Measurements from ENCODE around the gene TMEM253. TPM values are rescaled to one million over a fixed set of nuclear protein-coding genes. Genes with fewer than 3 reads are reported as not detected.
A peak's percentile ranks its signal among the peaks of the same experiment; 100 is the strongest.

Gene TMEM253
- total RNA-seq, 1 donor from 2014 or later = not detected

DNA sequence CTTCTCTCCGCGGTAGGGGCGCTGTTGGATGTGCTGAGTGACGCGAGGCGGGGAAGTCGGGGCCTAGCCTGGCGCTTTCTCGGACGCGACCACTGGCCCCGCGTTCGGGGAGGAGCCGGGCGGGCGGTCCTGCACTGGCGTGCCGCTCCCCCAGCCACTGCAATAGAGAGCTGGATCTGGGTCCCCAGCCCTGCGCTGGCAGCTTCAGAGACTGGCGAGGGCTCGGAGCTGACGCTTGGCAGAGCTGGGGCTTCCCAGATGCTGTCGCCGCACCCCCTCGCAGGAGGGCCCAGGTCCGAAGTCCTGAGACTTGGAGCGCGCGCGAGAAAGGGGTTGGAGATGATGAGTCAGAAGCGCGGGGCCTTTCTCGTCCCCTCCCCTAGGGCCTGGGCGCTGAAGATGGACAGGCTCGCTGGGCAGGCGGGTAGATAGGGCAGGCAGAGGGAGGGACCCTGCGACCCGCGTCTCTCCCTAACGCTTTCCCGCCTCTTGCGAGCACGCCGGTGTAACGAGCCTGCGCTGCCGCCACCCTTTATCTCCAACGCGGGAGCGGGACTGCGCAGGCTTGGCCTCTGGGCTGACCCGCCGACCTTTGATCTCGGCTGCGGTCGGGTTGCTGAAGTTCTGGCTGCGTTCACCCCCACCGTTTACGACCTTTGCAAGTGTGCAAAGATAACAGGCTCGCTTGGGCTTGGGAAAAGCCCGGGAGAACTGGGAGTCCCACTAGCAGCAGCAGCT, 3.0 kb downstream of the TMEM253 start:
- Histone ChIP-seq H3K36me3 (no peaks in the 10 kb centered on the region), H3K9me3 (no peaks in the 10 kb centered on the region), H3K4me1 (peaks cover 57% of the 10 kb centered on the region), H3K4me3 (peak overlapping the region; percentile 67 to 72), H3K27ac (peak overlapping the region; percentile 99), H3K27me3 (no peaks in the 10 kb centered on the region)
- DNase-seq (ENCODE audit: extremely low spot score in 2 of 2) = peak in 1 of 2 donors; percentile 97
- TF ChIP-seq, protein P1, sequence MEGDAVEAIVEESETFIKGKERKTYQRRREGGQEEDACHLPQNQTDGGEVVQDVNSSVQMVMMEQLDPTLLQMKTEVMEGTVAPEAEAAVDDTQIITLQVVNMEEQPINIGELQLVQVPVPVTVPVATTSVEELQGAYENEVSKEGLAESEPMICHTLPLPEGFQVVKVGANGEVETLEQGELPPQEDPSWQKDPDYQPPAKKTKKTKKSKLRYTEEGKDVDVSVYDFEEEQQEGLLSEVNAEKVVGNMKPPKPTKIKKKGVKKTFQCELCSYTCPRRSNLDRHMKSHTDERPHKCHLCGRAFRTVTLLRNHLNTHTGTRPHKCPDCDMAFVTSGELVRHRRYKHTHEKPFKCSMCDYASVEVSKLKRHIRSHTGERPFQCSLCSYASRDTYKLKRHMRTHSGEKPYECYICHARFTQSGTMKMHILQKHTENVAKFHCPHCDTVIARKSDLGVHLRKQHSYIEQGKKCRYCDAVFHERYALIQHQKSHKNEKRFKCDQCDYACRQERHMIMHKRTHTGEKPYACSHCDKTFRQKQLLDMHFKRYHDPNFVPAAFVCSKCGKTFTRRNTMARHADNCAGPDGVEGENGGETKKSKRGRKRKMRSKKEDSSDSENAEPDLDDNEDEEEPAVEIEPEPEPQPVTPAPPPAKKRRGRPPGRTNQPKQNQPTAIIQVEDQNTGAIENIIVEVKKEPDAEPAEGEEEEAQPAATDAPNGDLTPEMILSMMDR (IDR thresholded peaks at IDR 0.05) = peak; percentile 18 to 86 (median 47)
- TF ChIP-seq POLR2A (IDR thresholded peaks at IDR 0.05) (peak; percentile 17 to 85), POLR2AphosphoS5 (IDR thresholded peaks at IDR 0.05; ENCODE audit: insufficient read depth in 1 of 2, low read depth in 1 of 2) (peak; percentile 94 to 99)
- intact Hi-C loops (cut with DNase I) = loop anchor here (1.0 to 5.0 kb wide), 2 partner anchors 35 to 77 kb away; partner anchors contain the start of gene NDRG2

DNA sequence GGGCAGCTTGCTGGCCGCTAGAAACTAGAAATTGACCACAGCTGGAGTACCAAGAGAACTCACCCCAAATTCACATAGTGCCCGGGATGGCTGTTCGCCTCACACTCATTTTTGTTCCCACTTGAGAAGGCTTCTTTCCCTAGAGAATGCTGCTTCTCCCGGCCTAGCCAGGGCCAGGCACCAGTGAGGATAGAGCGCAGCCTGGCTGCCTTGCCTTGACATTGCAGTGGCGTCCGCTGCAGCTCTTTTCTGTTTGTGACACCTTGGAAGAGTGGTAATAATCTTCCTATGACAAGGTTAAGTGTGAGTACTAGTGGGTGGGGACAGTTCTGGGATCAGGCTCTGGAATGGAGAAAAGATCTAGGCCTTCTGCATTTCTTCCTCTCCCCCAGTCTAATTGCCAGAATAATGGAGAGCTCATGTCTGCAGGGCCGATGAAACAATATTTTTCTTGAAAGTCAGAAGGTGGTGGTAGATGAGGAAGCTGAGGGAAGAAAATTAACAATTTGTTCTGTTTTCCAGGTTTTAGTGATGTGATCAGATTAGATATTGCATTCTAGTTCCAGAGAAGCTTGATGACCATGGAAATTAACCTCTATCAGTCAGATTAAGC, 3.7 kb downstream of the TMEM253 start:
- H3K4me1 ChIP-seq = peaks cover 50% of the 10 kb centered on the region
- no peaks in the 10 kb centered on the region for H3K36me3 ChIP-seq
- H3K9me3 ChIP-seq = no peaks in the 10 kb centered on the region
- H3K27ac ChIP-seq = peak overlapping the region; percentile 99
- intact Hi-C loops (cut with DNase I) = loop anchor here (1.0 to 5.0 kb wide), 2 partner anchors 35 to 77 kb away; partner anchors contain the start of gene NDRG2
- no peak for DNase-seq (ENCODE audit: extremely low spot score in 2 of 2)
- peak overlapping the region; percentile 67 to 72 for H3K4me3 ChIP-seq
- TF ChIP-seq, protein P1 (IDR thresholded peaks at IDR 0.05) = peak; percentile 80 to 97 (median 90)
- no peak for TF ChIP-seq POLR2AphosphoS5 (IDR thresholded peaks at IDR 0.05; ENCODE audit: insufficient read depth in 1 of 2, low read depth in 1 of 2)
- H3K27me3 ChIP-seq = no peaks in the 10 kb centered on the region

DNA sequence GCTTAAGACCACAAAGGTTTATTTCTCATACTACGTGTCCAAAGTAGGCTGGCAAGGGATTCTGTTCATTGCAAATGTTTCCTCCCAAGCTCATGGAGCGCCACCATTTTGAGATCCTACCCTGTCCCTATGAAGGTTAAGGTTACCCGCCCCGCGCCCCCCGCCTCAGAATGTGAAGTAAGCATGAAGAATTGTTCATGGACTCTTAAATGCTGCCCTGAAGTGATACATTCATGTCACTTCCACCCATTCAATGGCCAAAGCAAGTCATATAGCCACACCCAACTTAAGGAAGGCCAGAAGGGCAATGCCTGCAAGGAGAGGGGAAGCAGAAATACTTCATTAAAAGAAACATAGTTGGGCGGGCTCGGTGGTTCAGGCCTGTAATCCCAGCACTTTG, 4.2 kb downstream of the TMEM253 start:
- no peak overlapping the region for H3K4me3 ChIP-seq
- H3K27ac ChIP-seq = peak overlapping the region; percentile 99
- H3K36me3 ChIP-seq = no peaks in the 10 kb centered on the region
- H3K4me1 ChIP-seq = peaks cover 45% of the 10 kb centered on the region
- H3K27me3 ChIP-seq = no peaks in the 10 kb centered on the region
- intact Hi-C loops (cut with DNase I) = no loop called here
- no peak for DNase-seq (ENCODE audit: extremely low spot score in 2 of 2)
- TF ChIP-seq POLR2A (IDR thresholded peaks at IDR 0.05) = no peak
- TF ChIP-seq POLR2AphosphoS5 (IDR thresholded peaks at IDR 0.05; ENCODE audit: insufficient read depth in 1 of 2, low read depth in 1 of 2) = no peak
- TF ChIP-seq, protein P1 (IDR thresholded peaks at IDR 0.05) = no peak
- no peaks in the 10 kb centered on the region for H3K9me3 ChIP-seq

DNA sequence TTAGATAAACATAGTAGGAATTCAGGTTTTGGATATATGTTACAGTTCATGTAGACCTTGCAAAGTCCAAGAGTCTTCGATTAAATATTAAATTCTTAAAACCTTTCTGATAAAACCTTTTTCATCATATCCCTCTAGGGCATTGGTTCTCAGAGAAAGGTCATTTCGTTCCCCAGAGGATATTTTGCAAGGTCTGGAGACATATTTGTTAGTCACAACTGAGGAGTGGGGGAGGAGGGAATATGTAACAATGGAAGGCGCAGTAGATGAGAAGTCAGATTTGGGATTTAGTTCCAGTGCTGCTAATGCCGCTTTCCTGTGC, 5.3 kb downstream of the TMEM253 start:
- intact Hi-C loops (cut with DNase I) = no loop called here
- no peaks in the 10 kb centered on the region for H3K9me3 ChIP-seq
- peak in 1 of 2 donors; percentile 44 for TF ChIP-seq POLR2AphosphoS5 (IDR thresholded peaks at IDR 0.05; ENCODE audit: insufficient read depth in 1 of 2, low read depth in 1 of 2)
- no peak for TF ChIP-seq POLR2A (IDR thresholded peaks at IDR 0.05)
- H3K4me1 ChIP-seq = peaks cover 43% of the 10 kb centered on the region
- DNase-seq (ENCODE audit: extremely low spot score in 2 of 2) = no peak
- peak overlapping the region; percentile 99 for H3K27ac ChIP-seq
- no peak overlapping the region for H3K4me3 ChIP-seq
- no peaks in the 10 kb centered on the region for H3K36me3 ChIP-seq
- H3K27me3 ChIP-seq = no peaks in the 10 kb centered on the region

DNA sequence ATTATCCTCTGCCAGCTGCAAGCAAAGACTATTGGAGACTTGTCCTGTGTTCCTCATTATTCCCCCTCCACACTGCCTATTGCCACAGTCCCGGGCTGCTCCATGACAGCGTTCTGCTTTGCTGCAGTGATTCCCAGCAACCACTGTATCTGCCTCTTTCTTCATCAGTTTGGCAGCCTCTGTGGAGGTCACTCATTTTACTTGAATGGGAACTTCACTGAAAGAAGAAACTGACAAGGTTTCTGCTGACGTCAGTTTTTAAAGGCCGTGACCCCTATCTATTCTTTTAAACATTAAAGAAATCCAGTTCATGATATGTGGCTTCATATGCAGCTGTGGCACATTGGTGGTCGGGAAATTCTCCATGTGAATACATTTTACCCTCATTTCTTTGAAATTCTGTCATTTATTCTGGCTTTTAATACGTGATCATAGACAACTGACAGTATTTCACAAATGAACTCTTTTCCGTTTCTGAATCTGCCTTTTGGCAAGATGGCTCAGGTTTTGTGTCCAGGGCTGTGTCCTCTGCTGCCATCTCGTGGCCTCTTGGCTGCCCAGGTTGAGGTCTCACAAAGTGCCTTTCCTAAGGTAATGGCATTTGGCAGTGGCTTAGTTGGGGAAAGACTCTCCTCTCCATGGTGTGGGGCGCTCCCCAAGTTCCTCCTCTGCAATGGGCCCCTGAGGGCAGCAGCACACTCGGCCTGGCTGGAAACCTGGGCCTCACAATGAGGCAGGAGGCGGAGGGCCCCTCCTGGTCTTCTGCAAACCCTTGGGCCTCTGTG, 5.8 kb downstream of the TMEM253 start:
- intact Hi-C loops (cut with DNase I) = no loop called here
- TF ChIP-seq POLR2AphosphoS5 (IDR thresholded peaks at IDR 0.05; ENCODE audit: insufficient read depth in 1 of 2, low read depth in 1 of 2) (peak in 1 of 2 donors; percentile 46), POLR2A (IDR thresholded peaks at IDR 0.05) (no peak)
- TF ChIP-seq, protein P1 (IDR thresholded peaks at IDR 0.05) = peak; percentile 42 to 90 (median 81)
- peaks cover 39% of the 10 kb centered on the region for H3K4me1 ChIP-seq
- H3K9me3 ChIP-seq = no peaks in the 10 kb centered on the region
- H3K4me3 ChIP-seq = no peak overlapping the region
- DNase-seq (ENCODE audit: extremely low spot score in 2 of 2) = no peak
- H3K36me3 ChIP-seq = no peaks in the 10 kb centered on the region
- peak overlapping the region; percentile 99 for H3K27ac ChIP-seq
- H3K27me3 ChIP-seq = no peaks in the 10 kb centered on the region

Data from vagina (tissue), 2 donors.